B cell (primary cell): Measurements from ENCODE around the gene SPATA6L.

ENCODE experiments used
- CTCF ChIP-seq: fragments of 200-600 bp; IDR thresholded peaks from one replicate; pipeline ENCODE4 v1.8.0; 2022; ENCODE audit warnings: antibody characterized with exemption, mild to moderate bottlenecking
- EZH2 ChIP-seq: IDR thresholded peaks from 2 replicates; pipeline ENCODE4 v1.6.1; 2012; ENCODE audit warnings: borderline replicate concordance, low read depth, mild to moderate bottlenecking, moderate library complexity, low read length; ENCODE audit not compliant: insufficient read depth, poor library complexity, severe bottlenecking

DNA sequence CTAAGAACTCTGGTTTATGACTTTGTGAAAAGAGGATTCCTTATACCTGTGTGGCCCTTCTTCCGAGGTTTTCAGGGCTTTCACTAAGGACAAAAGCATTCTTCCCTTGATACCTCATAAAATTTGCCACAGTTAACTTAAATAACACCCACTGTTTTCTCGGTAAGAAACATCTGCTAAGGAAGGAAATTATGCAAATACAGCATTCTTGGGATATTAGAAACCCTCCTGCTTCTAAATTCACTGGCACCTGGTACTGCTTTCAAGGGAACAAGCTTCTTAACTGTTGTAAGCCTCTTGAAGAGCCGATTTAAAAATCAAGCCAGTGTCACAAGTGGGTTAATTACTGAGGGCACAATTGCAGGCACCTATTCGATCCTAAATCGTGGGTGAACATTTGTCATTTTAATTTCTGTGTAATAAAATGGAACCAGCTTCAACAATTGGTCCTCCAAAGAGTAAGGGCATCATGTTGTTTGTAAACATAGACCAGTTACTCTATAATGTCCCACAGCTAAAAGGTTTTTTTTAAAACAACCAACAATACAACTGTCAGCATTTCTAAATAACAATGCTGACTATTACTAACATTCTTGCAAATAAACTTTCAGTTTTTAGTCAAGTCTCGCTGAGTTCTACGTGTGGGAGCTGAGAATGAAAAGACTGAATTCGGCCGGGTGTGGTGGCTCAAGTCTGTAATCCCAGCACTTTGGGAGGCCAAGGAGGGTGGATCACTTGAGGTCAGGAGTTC, 48.2 kb upstream of the SPATA6L start:
- TF ChIP-seq CTCF (no peak), EZH2 (no peak)
